SK-N-SH treated with all-trans-retinoic acid at 6 μM for 48 hours (cell line): ENCODE measurements around the gene EPN2.

Experiments
- ARNTL ChIP-seq: fragments of 450-650 bp; formaldehyde crosslinking; IDR thresholded peaks from 2 replicates; pipeline ENCODE4 v1.5.0; 2020; ENCODE audit warnings: low read depth, mild to moderate bottlenecking, moderate library complexity, borderline replicate concordance
- CSDC2 ChIP-seq: fragments of 250-450 bp; sonication (Bioruptor Pico); IDR thresholded peaks from 2 replicates; pipeline ENCODE4 v1.5.0; 2020; ENCODE audit warnings: mild to moderate bottlenecking, moderate library complexity
- OSR1 ChIP-seq: fragments of 250-450 bp; sonication (Bioruptor Pico); IDR thresholded peaks from 2 replicates; pipeline ENCODE4 v1.8.0; 2022; ENCODE audit warnings: moderate library complexity, mild to moderate bottlenecking, inconsistent platforms
- PPARA ChIP-seq: fragments of 250-450 bp; sonication (Bioruptor Pico); IDR thresholded peaks from 2 replicates; pipeline ENCODE4 v1.5.0; 2020; ENCODE audit warnings: mild to moderate bottlenecking, borderline replicate concordance
- RARB ChIP-seq: fragments of 250-450 bp; sonication (Bioruptor Pico); IDR thresholded peaks from 2 replicates; pipeline ENCODE4 v1.8.0; 2021; ENCODE audit warnings: mild to moderate bottlenecking, moderate library complexity
- ZFP3 ChIP-seq: fragments of 250-450 bp; sonication (Bioruptor Pico); IDR thresholded peaks from 2 replicates; pipeline ENCODE4 v1.5.0; 2020; ENCODE audit warnings: mild to moderate bottlenecking, moderate library complexity
- ZFP30 ChIP-seq: fragments of 450-650 bp; formaldehyde crosslinking; IDR thresholded peaks from 2 replicates; pipeline ENCODE4 v1.5.0; 2022; ENCODE audit warnings: mild to moderate bottlenecking, moderate library complexity
- TF ChIP-seq, protein P1 (sequence below): fragments of 250-450 bp; sonication (Bioruptor Pico); IDR thresholded peaks from 2 replicates; pipeline ENCODE4 v1.5.0; 2020; ENCODE audit warnings: mild to moderate bottlenecking, moderate library complexity

DNA sequence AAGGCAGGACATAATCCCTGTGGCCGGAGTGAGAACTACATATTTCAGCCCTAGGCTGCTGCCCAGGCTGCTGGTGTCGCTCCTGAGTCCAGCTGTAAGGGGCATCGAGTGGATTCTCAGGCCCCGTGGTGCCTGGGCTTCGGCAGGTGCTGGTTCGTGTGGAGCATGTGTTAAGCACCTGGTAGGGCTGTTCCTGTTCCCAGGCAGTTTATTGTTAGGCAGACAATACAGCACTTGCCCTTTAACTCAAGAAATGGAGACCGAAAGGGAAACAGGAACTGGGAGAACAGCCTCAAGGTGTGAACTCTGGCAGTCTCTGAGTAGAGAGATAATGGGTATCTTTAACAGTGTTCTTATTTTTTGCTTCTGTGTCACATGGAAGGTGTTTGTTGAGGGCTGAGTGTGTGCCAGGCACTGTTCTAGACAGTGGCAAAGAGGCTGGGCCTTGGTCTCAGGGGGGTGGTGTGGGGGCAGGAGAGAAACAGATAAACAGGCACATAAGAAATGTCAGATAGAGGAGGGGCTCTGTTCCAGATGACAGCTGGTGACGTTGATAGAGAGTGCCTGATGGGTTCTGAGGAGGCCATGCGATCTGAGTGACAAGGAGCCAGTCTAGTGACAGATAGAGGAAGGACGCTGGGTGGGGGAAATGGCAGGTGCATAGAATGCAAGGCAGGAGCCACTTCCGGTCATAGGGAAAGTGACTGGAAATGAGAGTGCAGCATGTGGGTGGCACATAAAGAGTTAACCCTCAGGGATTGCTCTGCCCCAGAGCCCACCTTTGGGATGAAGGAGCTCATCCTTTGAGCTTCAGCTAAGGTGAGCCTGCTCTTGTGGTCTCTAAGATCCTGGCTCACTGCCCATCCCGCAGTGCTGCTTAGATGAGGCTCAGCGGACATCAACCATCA is 33.8 kb downstream of the EPN2 start:
- TF ChIP-seq CSDC2 (CRISPR knock-in tag) (no peak), ZFP3 (CRISPR knock-in tag) (no peak), ARNTL (no peak), OSR1 (CRISPR knock-in tag) (no peak), RARB (CRISPR knock-in tag) (no peak), ZFP30 (no peak), PPARA (CRISPR knock-in tag) (no peak)
- TF ChIP-seq, protein P1, sequence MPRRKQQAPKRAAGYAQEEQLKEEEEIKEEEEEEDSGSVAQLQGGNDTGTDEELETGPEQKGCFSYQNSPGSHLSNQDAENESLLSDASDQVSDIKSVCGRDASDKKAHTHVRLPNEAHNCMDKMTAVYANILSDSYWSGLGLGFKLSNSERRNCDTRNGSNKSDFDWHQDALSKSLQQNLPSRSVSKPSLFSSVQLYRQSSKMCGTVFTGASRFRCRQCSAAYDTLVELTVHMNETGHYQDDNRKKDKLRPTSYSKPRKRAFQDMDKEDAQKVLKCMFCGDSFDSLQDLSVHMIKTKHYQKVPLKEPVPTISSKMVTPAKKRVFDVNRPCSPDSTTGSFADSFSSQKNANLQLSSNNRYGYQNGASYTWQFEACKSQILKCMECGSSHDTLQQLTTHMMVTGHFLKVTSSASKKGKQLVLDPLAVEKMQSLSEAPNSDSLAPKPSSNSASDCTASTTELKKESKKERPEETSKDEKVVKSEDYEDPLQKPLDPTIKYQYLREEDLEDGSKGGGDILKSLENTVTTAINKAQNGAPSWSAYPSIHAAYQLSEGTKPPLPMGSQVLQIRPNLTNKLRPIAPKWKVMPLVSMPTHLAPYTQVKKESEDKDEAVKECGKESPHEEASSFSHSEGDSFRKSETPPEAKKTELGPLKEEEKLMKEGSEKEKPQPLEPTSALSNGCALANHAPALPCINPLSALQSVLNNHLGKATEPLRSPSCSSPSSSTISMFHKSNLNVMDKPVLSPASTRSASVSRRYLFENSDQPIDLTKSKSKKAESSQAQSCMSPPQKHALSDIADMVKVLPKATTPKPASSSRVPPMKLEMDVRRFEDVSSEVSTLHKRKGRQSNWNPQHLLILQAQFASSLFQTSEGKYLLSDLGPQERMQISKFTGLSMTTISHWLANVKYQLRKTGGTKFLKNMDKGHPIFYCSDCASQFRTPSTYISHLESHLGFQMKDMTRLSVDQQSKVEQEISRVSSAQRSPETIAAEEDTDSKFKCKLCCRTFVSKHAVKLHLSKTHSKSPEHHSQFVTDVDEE (CRISPR knock-in tag) = no peak
